IMR-90 (cell line): ENCODE measurements around the gene NDUFS7. TPM values are rescaled to one million over a fixed set of nuclear protein-coding genes. Genes with fewer than 3 reads are reported as not detected.

Source experiments
- ATAC-seq: fragments of 200-7000 bp; cut with Tn5 transposase; 2 replicates; pipeline ENCODE4 v1.9.1; 2020; ENCODE audit warnings: low read depth, mild to moderate bottlenecking, moderate library complexity
- BruUV-seq: library from RNA; stranded (reverse); fragments of 400-500 nt; replicated peaks from 2 replicates; lab custom pipeline; 2021; lab: Mats Ljungman, UMichigan
- CTCF ChIA-PET: fragments of 300-600 bp; formaldehyde crosslinking; extraction: SDS; loops from one replicate; lab custom pipeline; 2021; ENCODE audit warnings: antibody characterized with exemption; lab: Yijun Ruan, JAX
- POLR2A ChIA-PET: fragments of 300-600 bp; sonication (Branson Sonifier 250); formaldehyde crosslinking; loops from one replicate; lab custom pipeline; 2022; ENCODE audit warnings: antibody characterized with exemption; ENCODE audit not compliant: unreplicated experiment; lab: Charles Lee
- DNase-seq: peaks from one replicate; pipeline ENCODE4 v3.0.0; 2013
- H2AFZ ChIP-seq: replicated peaks from 2 replicates; pipeline ENCODE3; 2013; ENCODE audit warnings: low read length, mild to moderate bottlenecking; ENCODE audit not compliant: poor library complexity
- H2AK5ac ChIP-seq: 2 replicates; pipeline ENCODE4 v1.6.1; 2013; ENCODE audit warnings: low read depth, low read length, inconsistent platforms
- H2AK9ac ChIP-seq: replicated peaks from 2 replicates; pipeline ENCODE3; 2013; ENCODE audit warnings: mild to moderate bottlenecking, low read depth, low read length, moderate library complexity; ENCODE audit not compliant: poor library complexity
- H2BK120ac ChIP-seq: 2 replicates; pipeline ENCODE4 v1.6.1; 2013; ENCODE audit warnings: low read depth, low read length, inconsistent platforms
- H2BK15ac ChIP-seq: 3 replicates; pipeline ENCODE4 v1.6.1; 2013; ENCODE audit warnings: low read depth, low read length, inconsistent platforms
- H2BK20ac ChIP-seq: 2 replicates; pipeline ENCODE4 v1.6.1; 2013; ENCODE audit warnings: low read depth, mild to moderate bottlenecking, inconsistent platforms, low read length, moderate library complexity
- H2BK5ac ChIP-seq: 2 replicates; pipeline ENCODE4 v1.6.1; 2013; ENCODE audit warnings: mild to moderate bottlenecking, low read depth, low read length, inconsistent platforms; ENCODE audit not compliant: poor library complexity, severe bottlenecking
- H3K14ac ChIP-seq: replicated peaks from 2 replicates; pipeline ENCODE4 v1.6.1; 2013; ENCODE audit warnings: low read depth, low read length, inconsistent platforms
- H3K18ac ChIP-seq: 2 replicates; pipeline ENCODE4 v1.6.1; 2013; ENCODE audit warnings: low read depth, low read length, control low read depth
- H3K23ac ChIP-seq: 2 replicates; pipeline ENCODE4 v1.6.1; 2013; ENCODE audit warnings: low read depth, low read length, inconsistent platforms
- H3K27ac ChIP-seq: 2 replicates; pipeline ENCODE4 v1.5.1; 2013; ENCODE audit warnings: mild to moderate bottlenecking, control low read depth, low read length; ENCODE audit not compliant: insufficient read depth
- H3K27me3 ChIP-seq: 2 replicates; pipeline ENCODE4 v1.6.1; 2013; ENCODE audit warnings: low read length; ENCODE audit not compliant: control insufficient read depth, insufficient read depth
- H3K36me3 ChIP-seq: 2 replicates; pipeline ENCODE4 v1.6.1; 2013; ENCODE audit warnings: low read length, mixed read lengths; ENCODE audit not compliant: control insufficient read depth, insufficient read depth
- H3K4ac ChIP-seq: 2 replicates; pipeline ENCODE4 v1.6.1; 2013; ENCODE audit warnings: low read depth, low read length, inconsistent platforms
- H3K4me1 ChIP-seq: 2 replicates; pipeline ENCODE4 v1.6.1; 2013; ENCODE audit warnings: low read length, mixed read lengths; ENCODE audit not compliant: control insufficient read depth, insufficient read depth
- H3K4me2 ChIP-seq: 2 replicates; pipeline ENCODE4 v1.6.1; 2013; ENCODE audit warnings: low read depth, mild to moderate bottlenecking, control low read depth, low read length, moderate library complexity
- H3K4me3 ChIP-seq: 2 replicates; pipeline ENCODE4 v1.5.1; 2013; ENCODE audit warnings: low read depth, mild to moderate bottlenecking, control low read depth, low read length, moderate library complexity; ENCODE audit not compliant: insufficient read depth
- H3K56ac ChIP-seq: 2 replicates; pipeline ENCODE4 v1.6.1; 2013; ENCODE audit warnings: low read length, inconsistent platforms; ENCODE audit not compliant: insufficient read depth; ENCODE audit errors: extremely low read depth
- H3K79me1 ChIP-seq, 2 experiments: 2 replicates each; pipeline ENCODE4 v1.6.1; 2013; ENCODE audit warnings: low read length in 2 of 2, inconsistent platforms in 1 of 2, low read depth in 1 of 2
- H3K9ac ChIP-seq: 2 replicates; pipeline ENCODE4 v1.6.1; 2013; ENCODE audit warnings: low read depth, low read length, control low read depth
- H3K9me1 ChIP-seq: 2 replicates; pipeline ENCODE4 v1.6.1; 2013; ENCODE audit warnings: low read length, inconsistent platforms; ENCODE audit not compliant: insufficient read depth
- H3K9me3 ChIP-seq: 2 replicates; pipeline ENCODE4 v1.6.1; 2013; ENCODE audit warnings: low read length; ENCODE audit not compliant: control insufficient read depth, insufficient read depth
- H4K20me1 ChIP-seq: 2 replicates; pipeline ENCODE4 v1.6.1; 2013; ENCODE audit warnings: low read length, inconsistent platforms; ENCODE audit not compliant: insufficient read depth
- H4K5ac ChIP-seq: 2 replicates; pipeline ENCODE4 v1.6.1; 2013; ENCODE audit warnings: mild to moderate bottlenecking, low read depth, low read length, control low read depth
- H4K8ac ChIP-seq, 2 experiments: 2 replicates each; pipeline ENCODE4 v1.6.1; 2013; ENCODE audit warnings: low read depth in 2 of 2, low read length in 2 of 2, control low read depth in 1 of 2, inconsistent platforms in 1 of 2
- H4K91ac ChIP-seq: 2 replicates; pipeline ENCODE4 v1.6.1; 2013; ENCODE audit warnings: low read depth, low read length, inconsistent platforms; ENCODE audit not compliant: insufficient read depth
- CEBPB ChIP-seq: IDR thresholded peaks from 2 replicates; pipeline ENCODE4 v1.6.1; 2012; ENCODE audit warnings: low read depth, low read length, improper control_type of control experiment
- FOS ChIP-seq: fragments of 150-350 bp; IDR thresholded peaks from 2 replicates; pipeline ENCODE4 v1.6.1; 2016; ENCODE audit warnings: low read depth, low read length
- WGBS, 2 experiments: methylation state at CpG; one replicate each; pipeline versions ENCODE4 v1.1.5 to v1.1.7; 2013; ENCODE audit warnings: missing lambda C conversion rate in 2 of 2; ENCODE audit not compliant: insufficient read length in 1 of 2; ENCODE audit errors: extremely low coverage in 2 of 2; 5-methylcytosine and 5-hydroxymethylcytosine counted together
- dilution Hi-C: fragments of 300-500 bp; cut with HindIII; formaldehyde crosslinking; loops from one replicate; pipeline ENCODE4 v1.14.3; 2018; ENCODE audit warnings: low sequenced_read_pairs; ENCODE audit not compliant: unreplicated experiment
- in situ Hi-C: fragments of 300-500 bp; cut with MboI; formaldehyde crosslinking; loops from 3 replicates; pipeline ENCODE4 v1.14.3; 2019; ENCODE audit warnings: low sequenced_read_pairs, inconsistent platforms, mixed read lengths
- intact Hi-C: fragments of 100-400 bp; cut with micrococcal nuclease; formaldehyde crosslinking; loops from 2 replicates; pipeline ENCODE4 v1.10.0; 2022
- polyA plus RNA-seq, 3 experiments: library from polyadenylated mRNA; depleted of rRNA; stranded (reverse); fragments of >200 nt; gene quantifications; 2 replicates each; pipeline ENCODE4 v1.2.3, GENCODE V29; 2012; ENCODE audit warnings: low replicate concordance in 1 of 3
- total RNA-seq: library from RNA; depleted of rRNA; stranded (reverse); fragments of >200 nt; gene quantifications from 2 replicates; pipeline ENCODE4 v1.2.3, GENCODE V29; 2012

Gene NDUFS7
- total and polyA plus RNA-seq, 2 of the 4 experiments (the other 2 are of a cell fraction), result 60.8 to 136 TPM

- TF ChIP-seq CEBPB, result peak; percentile 75
- no peak for TF ChIP-seq FOS
Measured at GRCh38 chr19:1425102-1425837, 41.6 kb downstream of the NDUFS7 start.

More at GRCh38 chr19:1425102-1425837, 41.6 kb downstream of the NDUFS7 start:
- CTCF ChIA-PET, result no interaction called here
- intact Hi-C loops, result no loop called here
- Histone ChIP-seq H3K56ac (no peak overlapping the region), H4K20me1 (peaks cover 63% of the 10 kb centered on the region), H3K36me3 (peaks cover 80% of the 10 kb centered on the region), H3K14ac (no peak overlapping the region), H4K5ac (no peak overlapping the region), H3K4ac (no peak overlapping the region), H3K4me2 (no peak overlapping the region), H2AFZ (no peak overlapping the region), H2AK5ac (no peak overlapping the region), H4K91ac (no peak overlapping the region), H3K9me3 (no peaks in the 10 kb centered on the region), H3K4me3 (no peak overlapping the region), H3K23ac (no peak overlapping the region), H2BK120ac (no peak overlapping the region), H2BK5ac (no peak overlapping the region), H3K27me3 (no peaks in the 10 kb centered on the region), H3K79me1 (peaks cover 30 to 78% of the 10 kb centered on the region in 2 experiments), H3K27ac (no peak overlapping the region), H2BK15ac (no peak overlapping the region), H3K9ac (no peak overlapping the region), H4K8ac (no peak overlapping the region), H2BK20ac (no peak overlapping the region), H3K18ac (no peak overlapping the region), H3K9me1 (0 out of 2 replicates have a peak, but pooled peaks cover 3% of the 10 kb centered on the region), H3K4me1 (no peaks in the 10 kb centered on the region), H2AK9ac (peak overlapping the region; percentile 15)
- DNase-seq (no peak), ATAC-seq (no peak)
- POLR2A ChIA-PET, result no interaction called here
- dilution Hi-C loops, result no loop called here
- WGBS, 2 experiments, result 87% methylated on average over 18 of the region's 33 CpGs; no CpG with 5 or more reads in 1 of the 2 experiments
- in situ Hi-C loops, result no loop called here
- BruUV-seq, result no TSS peak
